Choroid plexus epithelial cell (primary cell): ENCODE results near the gene HELZ2.

Experiments
- DNase-seq: peaks from one replicate; pipeline ENCODE4 v3.0.0-alpha.2; 2010; ENCODE audit warnings: low read depth
- H3K4me3 ChIP-seq: 2 replicates; pipeline ENCODE4 v1.5.1; 2011; ENCODE audit warnings: low read depth, mild to moderate bottlenecking, control low read depth, low read length, moderate library complexity
- CTCF ChIP-seq: conservative IDR thresholded peaks from 2 replicates; pipeline ENCODE4 v1.5.1; 2011; ENCODE audit warnings: low read depth, mild to moderate bottlenecking, control low read depth, inconsistent platforms, low read length, moderate library complexity

The HELZ2 gene

GRCh38 chr20:63543131-63543530 is 30.9 kb downstream of the HELZ2 start:
- no peak for TF ChIP-seq CTCF
- no peak for DNase-seq
- H3K4me3 ChIP-seq: no peak overlapping the region

- no peak for DNase-seq
- TF ChIP-seq CTCF: no peak
- H3K4me3 ChIP-seq: no peak overlapping the region
These were observed 31.3 kb downstream of the HELZ2 start for GRCh38 chr20:63542696-63543095.

GRCh38 chr20:63542031-63542559 is 31.9 kb downstream of the HELZ2 start:
- TF ChIP-seq CTCF: no peak

GRCh38 chr20:63541371-63541770 is 32.7 kb downstream of the HELZ2 start:
- TF ChIP-seq CTCF: no peak
- no peak overlapping the region for H3K4me3 ChIP-seq
- DNase-seq: no peak

More at GRCh38 chr20:63542031-63542559, 31.9 kb downstream of the HELZ2 start:
- no peak for DNase-seq
- H3K4me3 ChIP-seq: no peak overlapping the region

- TF ChIP-seq CTCF: no peak
- no peak overlapping the region for H3K4me3 ChIP-seq
- no peak for DNase-seq
These were observed 33.4 kb downstream of the HELZ2 start for GRCh38 chr20:63540417-63541186.

- no peak overlapping the region for H3K4me3 ChIP-seq
- TF ChIP-seq CTCF: no peak
- no peak for DNase-seq
These were observed 34.3 kb downstream of the HELZ2 start for GRCh38 chr20:63539441-63540370.
